K562 (cell line): ENCODE data around the gene INPP4B. TPM values are rescaled to one million over a fixed set of nuclear protein-coding genes. Genes with fewer than 3 reads are reported as not detected.

ENCODE experiments used
- ATAC-seq: fragments of 200-7000 bp; cut with Tn5 transposase; 3 replicates; pipeline ENCODE4 v1.9.1; 2020; ENCODE audit warnings: moderate library complexity
- BruUV-seq: library from RNA; stranded (reverse); fragments of 400-500 nt; replicated peaks from 2 replicates; lab custom pipeline; 2021; lab: Mats Ljungman, UMichigan
- CTCF ChIA-PET: fragments of 300-600 bp; formaldehyde crosslinking; extraction: SDS; loops from one replicate; lab custom pipeline; 2021; ENCODE audit warnings: low intra/inter-chr PET ratio; lab: Yijun Ruan, JAX
- POLR2A ChIA-PET: fragments of 300-600, 350-650 bp; sonication (Branson Sonifier 250); formaldehyde crosslinking; extraction: SDS; loops from one replicate; lab custom pipeline; 2021; ENCODE audit warnings: antibody characterized with exemption, inconsistent platforms; lab: Yijun Ruan, JAX
- DNase-seq, 4 experiments: peaks; one replicate each; pipeline versions ENCODE4 v3.0.0 to v3.0.0-alpha.2; 2011 to 2018; ENCODE audit warnings: low spot score in 3 of 4, mixed read lengths in 3 of 4; ENCODE audit errors: extremely low read depth in 1 of 4
- FAIRE-seq: peaks from 2 replicates; lab custom pipeline; 2011; peaks lifted over from hg19 to GRCh38; lab: Jason Lieb, UNC
- H2AFZ ChIP-seq: 2 replicates; pipeline ENCODE4 v1.6.0; 2011; ENCODE audit warnings: low read depth, low read length, control low read depth, inconsistent platforms
- H3K27ac ChIP-seq: fragments of 200-600 bp; 3 replicates; pipeline ENCODE4 v1.8.0; 2011; ENCODE audit warnings: low read depth, mild to moderate bottlenecking, control low read depth, inconsistent platforms, low read length, moderate library complexity, mixed read lengths; ENCODE audit errors: extremely low read depth
- H3K27me3 ChIP-seq, 2 experiments: fragments of 300-600 bp in 1 of 2; 2 replicates in 1 of 2; 3 replicates in 1 of 2; pipeline versions ENCODE4 v1.6.0 to v1.8.0; 2011; ENCODE audit warnings: inconsistent platforms in 2 of 2, low read length in 2 of 2, mild to moderate bottlenecking in 1 of 2, mixed read lengths in 1 of 2, moderate library complexity in 1 of 2; ENCODE audit not compliant: control insufficient read depth in 2 of 2, insufficient read depth in 2 of 2
- H3K36me3 ChIP-seq: fragments of 300-600 bp; 3 replicates; pipeline ENCODE4 v1.8.0; 2011; ENCODE audit warnings: mild to moderate bottlenecking, low read length, inconsistent platforms; ENCODE audit not compliant: control insufficient read depth, insufficient read depth
- H3K4me1 ChIP-seq, 2 experiments: fragments of 200-600 bp in 1 of 2; replicated peaks in 1 of 2; 2 replicates in 1 of 2; 3 replicates in 1 of 2; pipeline versions ENCODE4 v1.5.1 to v1.8.0; 2011; ENCODE audit warnings: inconsistent platforms in 2 of 2, low read length in 2 of 2, mild to moderate bottlenecking in 1 of 2, mixed read lengths in 1 of 2, moderate library complexity in 1 of 2; ENCODE audit not compliant: control insufficient read depth in 2 of 2, insufficient read depth in 2 of 2
- H3K4me2 ChIP-seq: 2 replicates; pipeline ENCODE4 v1.6.1; 2011; ENCODE audit warnings: low read length, control low read depth, inconsistent platforms, mixed read lengths; ENCODE audit not compliant: insufficient read depth
- H3K4me3 ChIP-seq: fragments of 200-600 bp; sonication (generic), shearing (Covaris generic); 2 replicates; pipeline ENCODE4 v1.5.1; 2016; ENCODE audit warnings: control low read depth, inconsistent platforms
- H3K79me2 ChIP-seq: fragments of 200-600 bp; 3 replicates; pipeline ENCODE4 v1.8.0; 2011; ENCODE audit warnings: low read length, inconsistent platforms; ENCODE audit not compliant: control insufficient read depth, insufficient read depth
- H3K9ac ChIP-seq, 2 experiments: 2 replicates each; pipeline versions ENCODE4 v1.6.0 to v1.6.1; 2011; ENCODE audit warnings: low read depth in 2 of 2, low read length in 2 of 2, control low read depth in 1 of 2, inconsistent platforms in 1 of 2, mild to moderate bottlenecking in 1 of 2, mixed read lengths in 1 of 2; ENCODE audit not compliant: insufficient read depth in 1 of 2
- H3K9me1 ChIP-seq: one replicate; pipeline ENCODE4 v1.6.0; 2011; ENCODE audit warnings: inconsistent platforms, mild to moderate bottlenecking, low read length, moderate library complexity; ENCODE audit not compliant: control insufficient read depth, insufficient read depth
- H3K9me3 ChIP-seq: replicated peaks from 2 replicates; pipeline ENCODE4 v1.5.1; 2011; ENCODE audit warnings: low read depth, low read length, inconsistent platforms; ENCODE audit not compliant: control insufficient read depth, insufficient read depth
- H4K20me1 ChIP-seq: replicated peaks from 2 replicates; pipeline ENCODE4 v1.6.1; 2011; ENCODE audit warnings: low read length, inconsistent platforms, mixed read lengths; ENCODE audit not compliant: control insufficient read depth, insufficient read depth
- ARID3A ChIP-seq: IDR thresholded peaks from 2 replicates; pipeline ENCODE4 v1.6.1; 2012; ENCODE audit warnings: low read depth, low read length, improper control_type of control experiment, borderline replicate concordance
- CTCFL ChIP-seq: IDR thresholded peaks from 2 replicates; pipeline ENCODE4 v1.6.1; 2011; ENCODE audit warnings: borderline replicate concordance, low read depth, mild to moderate bottlenecking, moderate library complexity, low read length; ENCODE audit not compliant: insufficient read depth, poor library complexity, severe bottlenecking
- FOS ChIP-seq: IDR thresholded peaks from 3 replicates; pipeline ENCODE4 v1.6.1; 2011; ENCODE audit not compliant: insufficient read length; ENCODE audit errors: extremely low read depth
- FOXJ3 ChIP-seq: sonication (generic); formaldehyde crosslinking; IDR thresholded peaks from 2 replicates; pipeline ENCODE4 v1.4.0; 2020; ENCODE audit warnings: mild to moderate bottlenecking, missing genetic modification reagents
- HMGN3 ChIP-seq: IDR thresholded peaks from 2 replicates; pipeline ENCODE4 v1.6.1; 2011; ENCODE audit warnings: borderline replicate concordance, low read depth, mild to moderate bottlenecking, mixed read lengths, low read length; ENCODE audit not compliant: insufficient read length; ENCODE audit errors: extremely low read depth
- HNRNPL ChIP-seq: fragments of 200-400 bp; formaldehyde crosslinking; IDR thresholded peaks from 2 replicates; pipeline ENCODE4 v1.6.1; 2017; ENCODE audit warnings: low read depth, mild to moderate bottlenecking, low read length
- MLX ChIP-seq, 2 experiments: fragments of 450-650 bp in 1 of 2; sonication (generic) in 1 of 2; formaldehyde crosslinking; conservative IDR thresholded peaks; 2 replicates each; pipeline versions ENCODE4 v1.4.0 to v1.8.1; 2020 to 2022; ENCODE audit warnings: mild to moderate bottlenecking in 1 of 2, missing genetic modification reagents in 1 of 2
- NR3C1 ChIP-seq: sonication (generic); formaldehyde crosslinking; IDR thresholded peaks from 2 replicates; pipeline ENCODE4 v1.8.1; 2022; ENCODE audit warnings: missing genetic modification reagents
- WGBS: fragments of 100-300 bp; shearing (Covaris generic); methylation state at CpG from one replicate; pipeline ENCODE4 v1.1.6; 2016; ENCODE audit warnings: low coverage, mixed read lengths; ENCODE audit not compliant: insufficient coverage; ENCODE audit errors: missing lambda C conversion rate; 5-methylcytosine and 5-hydroxymethylcytosine counted together
- in situ Hi-C: fragments of 300-500 bp; cut with MboI; formaldehyde crosslinking; loops from 4 replicates; pipeline ENCODE4 v1.15.0; 2018; ENCODE audit warnings: inconsistent platforms, mixed read lengths
- intact Hi-C: fragments of 100-400 bp; cut with micrococcal nuclease; formaldehyde crosslinking; loops from 2 replicates; pipeline ENCODE4 v1.14.2; 2022
- polyA plus RNA-seq, 8 experiments: library from polyadenylated mRNA; depleted of rRNA in 4 of 8; stranded (reverse) in 5 of 8; unstranded in 3 of 8; fragments of >200 nt; fragmentation: Nextera tagmentation in 2 of 8; fragmentation: Illumina TruSeq in 1 of 8; extraction: Ambion mirVana in 2 of 8; extraction: Trizol in 1 of 8; gene quantifications; 2 replicates each; pipeline versions ENCODE4 v1.2.1 to v1.2.3, GENCODE V29; 2011 to 2014; ENCODE audit warnings: inconsistent platforms in 1 of 8, missing spikeins in 1 of 8
- total RNA-seq, 7 experiments: library from RNA; depleted of rRNA in 6 of 7; stranded (reverse); fragments of >200 nt in 6 of 7; fragmentation: Illumina TruSeq in 2 of 7; extraction: Trizol in 2 of 7; gene quantifications; 2 replicates each; pipeline versions ENCODE4 v1.2.1 to v1.2.3, GENCODE V29; 2011 to 2021; ENCODE audit warnings: low replicate concordance in 1 of 7

INPP4B gene
- total and polyA plus RNA-seq, 9 of the 15 experiments (the other 6 are each of a cell fraction or from before 2014, with no cell fraction given) = 0.04 to 0.11 TPM; not detected in 7

GRCh38 chr4:142376204-142376603 is 469.9 kb downstream of the INPP4B start:
- Histone ChIP-seq H4K20me1 (no peaks in the 10 kb centered on the region), H3K27ac (no peak overlapping the region), H3K9ac (no peak overlapping the region), H3K4me1 (no peaks in the 10 kb centered on the region), H3K9me1 (no peaks in the 10 kb centered on the region), H3K27me3 (no peaks in the 10 kb centered on the region), H3K4me2 (no peak overlapping the region), H3K79me2 (no peaks in the 10 kb centered on the region), H3K4me3 (no peak overlapping the region), H3K36me3 (no peaks in the 10 kb centered on the region), H2AFZ (no peak overlapping the region), H3K9me3 (peaks cover 2% of the 10 kb centered on the region; the same call in 1 of the 2 replicates)
- FAIRE-seq = no peak
- TF ChIP-seq CTCFL (no peak), HNRNPL (no peak), MLX (CRISPR knock-in tag; conservative IDR thresholded peaks at IDR 0.05) (no peak), FOS (no peak), NR3C1 (CRISPR knock-in tag) (no peak), FOXJ3 (no peak), HMGN3 (no peak), ARID3A (no peak)
- CTCF ChIA-PET = no interaction called here
- POLR2A ChIA-PET = no interaction called here
- no peak for ATAC-seq
- BruUV-seq = no TSS peak
- intact Hi-C loops (no loop called here), in situ Hi-C loops (no loop called here)
- DNase-seq = no peak
- WGBS = 8% methylated on average over 1 of the region's 1 CpG
